CD4-positive, alpha-beta T cell treated with Interleukin-15 for 4 hours (primary cell): ENCODE data around the gene CACNA2D3.

ENCODE experiments used
- DNase-seq: peaks from one replicate; pipeline ENCODE4 v3.0.0-alpha.2; 2020; ENCODE audit warnings: low spot score

Gene CACNA2D3

GRCh38 chr3:54127499-54128056 lies 5.2 kb downstream of the CACNA2D3 start:
- no peak for DNase-seq

GRCh38 chr3:54131026-54131605 lies 8.8 kb downstream of the CACNA2D3 start:
- no peak for DNase-seq

GRCh38 chr3:54131890-54132289 lies 9.5 kb downstream of the CACNA2D3 start:
- DNase-seq: no peak

GRCh38 chr3:54132685-54133084 lies 10.3 kb downstream of the CACNA2D3 start:
- no peak for DNase-seq

GRCh38 chr3:54133196-54133595 lies 10.8 kb downstream of the CACNA2D3 start:
- DNase-seq: no peak

- no peak for DNase-seq
Measured at GRCh38 chr3:54134155-54134554, 11.8 kb downstream of the CACNA2D3 start.

- DNase-seq: no peak
Measured at GRCh38 chr3:54134713-54135112, 12.4 kb downstream of the CACNA2D3 start.

GRCh38 chr3:54137311-54137710 lies 15.0 kb downstream of the CACNA2D3 start:
- no peak for DNase-seq

GRCh38 chr3:54138937-54139547 lies 16.7 kb downstream of the CACNA2D3 start:
- no peak for DNase-seq

GRCh38 chr3:54139630-54140029 lies 17.3 kb downstream of the CACNA2D3 start:
- DNase-seq: no peak

GRCh38 chr3:54144284-54144683 lies 21.9 kb downstream of the CACNA2D3 start:
- no peak for DNase-seq

- DNase-seq: no peak
Measured at GRCh38 chr3:54146506-54147239, 24.3 kb downstream of the CACNA2D3 start.

- no peak for DNase-seq
Measured at GRCh38 chr3:54150864-54151467, 28.6 kb downstream of the CACNA2D3 start.

GRCh38 chr3:54153477-54153876 lies 31.1 kb downstream of the CACNA2D3 start:
- no peak for DNase-seq

GRCh38 chr3:54157860-54158259 lies 35.5 kb downstream of the CACNA2D3 start:
- DNase-seq: no peak

GRCh38 chr3:54159917-54160316 lies 37.6 kb downstream of the CACNA2D3 start:
- no peak for DNase-seq

- no peak for DNase-seq
Measured at GRCh38 chr3:54163441-54163840, 41.1 kb downstream of the CACNA2D3 start.

GRCh38 chr3:54164192-54164975 lies 42.0 kb downstream of the CACNA2D3 start:
- no peak for DNase-seq

- no peak for DNase-seq
Measured at GRCh38 chr3:54165865-54166264, 43.5 kb downstream of the CACNA2D3 start.

GRCh38 chr3:54167999-54168398 lies 45.6 kb downstream of the CACNA2D3 start:
- DNase-seq: no peak

GRCh38 chr3:54168451-54168850 lies 46.1 kb downstream of the CACNA2D3 start:
- no peak for DNase-seq

- no peak for DNase-seq
Measured at GRCh38 chr3:54169524-54169923, 47.2 kb downstream of the CACNA2D3 start.
